Psoas muscle (tissue), 8 donors: ENCODE data around the gene BRD8. TPM values are rescaled to one million over a fixed set of nuclear protein-coding genes. Genes with fewer than 3 reads are reported as not detected.
"Not testable (repeated sequence)": the region's sequence is repeated elsewhere in the genome, so short reads cannot be mapped to it uniquely, and the experiment has no call there.

Experiments
- ATAC-seq, 4 donors: fragments of 200-7000 bp; cut with Tn5 transposase; one replicate each; pipeline ENCODE4 v1.9.1; 2020; ENCODE audit warnings: moderate library complexity in 3 of 4, mild to moderate bottlenecking in 2 of 4
- DNase-seq, 2 donors: peaks; one replicate each; pipeline ENCODE4 v3.0.0-alpha.2; 2020
- H3K27ac ChIP-seq: fragments of 200-600 bp; one replicate; pipeline ENCODE4 v1.8.0; 2022
- H3K27me3 ChIP-seq, 3 donors: fragments of 200-600 bp in 1 of 3; one replicate each; pipeline versions ENCODE4 v1.6.1 to v1.8.0; 2013 to 2022; ENCODE audit warnings: low read length in 2 of 3, mild to moderate bottlenecking in 2 of 3, moderate library complexity in 1 of 3; ENCODE audit not compliant: insufficient read depth in 3 of 3
- H3K36me3 ChIP-seq, 2 donors: fragments of 200-600 bp in 1 of 2; one replicate each; pipeline versions ENCODE4 v1.6.1 to v1.8.0; 2013 to 2022; ENCODE audit warnings: low read depth in 1 of 2, mild to moderate bottlenecking in 1 of 2, moderate library complexity in 1 of 2; ENCODE audit not compliant: insufficient read depth in 1 of 2
- H3K4me1 ChIP-seq: fragments of 200-600 bp; one replicate; pipeline ENCODE4 v1.8.0; 2022
- H3K4me3 ChIP-seq: fragments of 200-600 bp; one replicate; pipeline ENCODE4 v1.8.0; 2022; ENCODE audit warnings: mild to moderate bottlenecking
- H3K9me3 ChIP-seq: fragments of 200-600 bp; one replicate; pipeline ENCODE4 v1.8.0; 2022
- CTCF ChIP-seq: fragments of 200-600 bp; IDR thresholded peaks from one replicate; pipeline ENCODE4 v1.8.0; 2022; ENCODE audit warnings: antibody characterized with exemption
- WGBS, 3 donors: extraction: QIAGEN DNeasy Blood & Tissue Kit; methylation state at CpG; one replicate each; pipeline versions ENCODE4 v1.1.6 to v1.1.7; 2013; 5-methylcytosine and 5-hydroxymethylcytosine counted together
- intact Hi-C, 2 donors: fragments of 100-400 bp; cut with DNase I; formaldehyde crosslinking; loops; one replicate each; pipeline versions ENCODE4 v1.11.0 to v1.14.2; 2022
- polyA plus RNA-seq, 3 donors: library from polyadenylated mRNA; stranded (reverse); fragments of 200-250 nt; gene quantifications; one replicate each; pipeline ENCODE4 v1.2.3, GENCODE V29; 2013
- total RNA-seq, 4 donors: library from RNA; stranded (reverse); fragmentation: NEBNext Ultra II Directional in 2 of 4; extraction: Animal tissue kit (Norgen Biotek cat#: 25700) in 2 of 4; gene quantifications; one replicate each; pipeline versions ENCODE4 v1.2.1 to v1.2.4, GENCODE V29; 2021 to 2023
- donor health status: healthy with polysubstance abuse.
- donor health status: DM: no; HTN: no; CAD: no; lungs with moderate emphysema.
- donor health status: Bipolar disorder and iron deficiency.
- donor health status: healthy.
- donor health status: DM: yes; HTN: yes; CAD: no.
- donor health status: DM: no; HTN: no; CAD: no.
- donor health status: DM: no; HTN: no; CAD: no.
- donor health status: DM: yes; HTN: yes; CAD: no.

Gene BRD8
- total and polyA plus RNA-seq, 7 donors: 18.0 to 47.6 (median 25.2) TPM

DNA sequence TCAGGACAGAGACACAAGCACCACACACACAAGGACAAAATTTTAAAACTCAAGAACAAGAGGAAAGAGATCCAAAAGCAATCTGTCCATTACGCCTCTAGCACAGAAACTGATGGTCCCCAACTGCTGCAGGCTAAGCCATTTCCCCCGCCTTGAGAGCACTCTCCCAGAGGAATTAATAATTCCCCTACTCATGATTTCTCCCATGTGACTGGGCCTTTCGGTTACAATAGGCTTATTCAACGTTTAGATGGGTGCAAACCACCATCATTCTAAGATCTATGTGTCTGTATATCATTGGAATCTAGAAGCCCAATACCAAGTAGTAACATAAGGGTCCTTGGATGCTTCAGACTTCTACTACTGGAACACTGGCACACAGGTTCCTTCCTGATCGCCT is 18.8 kb downstream of the BRD8 start:
- Histone ChIP-seq H3K27ac (no peak overlapping the region), H3K9me3 (no peaks in the 10 kb centered on the region), H3K27me3 (no peaks in the 10 kb centered on the region), H3K4me3 (no peak overlapping the region), H3K4me1 (no peaks in the 10 kb centered on the region), H3K36me3 (peaks cover 33 to 88% of the 10 kb centered on the region in 2 donors)
- no peak for TF ChIP-seq CTCF
- 90 to 92% (median 91%) methylated on average over 5 of the region's 5 CpGs for WGBS, 3 donors
- intact Hi-C loops: no loop called here
- ATAC-seq (no peak), DNase-seq (no peak)

DNA sequence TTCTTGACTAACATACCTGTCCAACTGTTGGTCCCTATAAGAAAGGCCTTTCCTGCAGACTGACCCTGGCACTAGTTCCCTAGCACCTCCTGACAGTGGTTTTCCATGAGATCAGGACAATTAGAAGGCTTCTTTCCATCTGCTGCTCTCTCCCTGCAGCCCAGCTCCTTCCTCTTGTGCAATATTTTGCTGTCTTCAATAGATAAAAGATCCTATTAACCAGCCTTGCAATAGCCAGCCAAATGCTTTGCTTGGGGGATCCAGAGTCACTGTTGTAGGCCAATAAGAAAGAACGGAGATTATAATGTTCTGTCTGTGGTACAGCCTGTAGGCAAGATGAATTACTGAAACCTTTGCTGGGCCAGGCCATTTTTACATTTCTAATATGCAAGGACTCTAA is 20.8 kb downstream of the BRD8 start:
- WGBS, 3 donors: 88 to 90% (median 90%) methylated on average over 1 of the region's 1 CpG
- no peaks in the 10 kb centered on the region for H3K27me3 ChIP-seq
- intact Hi-C loops: no loop called here
- no peak overlapping the region for H3K4me3 ChIP-seq
- ATAC-seq: no peak
- H3K27ac ChIP-seq: no peak overlapping the region
- H3K9me3 ChIP-seq: no peaks in the 10 kb centered on the region
- H3K36me3 ChIP-seq: peaks cover 20 to 68% of the 10 kb centered on the region in 2 donors
- H3K4me1 ChIP-seq: no peaks in the 10 kb centered on the region
- TF ChIP-seq CTCF: no peak
- DNase-seq: no peak

DNA sequence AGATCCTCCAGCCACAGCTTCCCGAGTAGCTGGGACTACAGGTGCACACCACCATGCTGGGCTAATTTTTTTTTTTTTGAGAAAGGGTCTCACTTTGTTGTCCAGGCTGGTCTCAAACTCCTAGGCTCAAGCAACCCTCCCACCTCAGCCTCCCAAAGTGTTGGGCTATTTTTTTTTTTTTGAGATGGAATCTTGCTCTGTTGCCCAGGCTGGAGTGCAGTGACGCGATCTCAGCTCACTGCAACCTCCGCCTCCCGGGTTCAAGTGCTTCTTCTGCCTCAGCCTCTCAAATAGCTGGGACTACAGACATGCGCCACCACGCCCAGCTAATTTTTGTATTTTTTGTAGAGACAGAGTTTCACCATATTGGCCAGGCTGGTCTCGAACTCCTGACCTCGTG is 22.5 kb downstream of the BRD8 start:
- H3K4me3 ChIP-seq, H3K27me3 ChIP-seq, DNase-seq, intact Hi-C loops, ATAC-seq, H3K9me3 ChIP-seq, H3K27ac ChIP-seq, H3K4me1 ChIP-seq: not testable (repeated sequence)
- WGBS, 3 donors: 96 to 98% (median 97%) methylated on average over 9 of the region's 9 CpGs
- peaks cover 14 to 51% of the 10 kb centered on the region in 2 donors for H3K36me3 ChIP-seq

DNA sequence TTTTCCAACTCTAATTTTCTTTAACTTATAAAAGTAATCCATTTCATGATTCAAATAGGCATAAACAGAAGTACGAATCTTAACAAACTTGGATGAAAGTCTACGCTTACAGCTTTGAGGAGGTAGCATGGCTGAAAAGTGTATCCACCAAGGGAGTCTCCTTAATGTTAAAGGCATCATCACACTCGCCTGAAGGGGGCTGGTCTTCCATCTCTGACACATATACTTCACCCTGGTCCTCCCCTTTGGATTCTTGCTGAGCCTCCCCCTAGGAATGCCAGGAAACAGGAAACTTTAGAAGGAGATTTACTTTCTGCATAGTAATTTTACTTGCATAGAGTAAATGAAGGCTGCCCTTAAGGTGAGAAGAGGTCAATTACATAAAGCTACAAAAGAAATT is 28.9 kb downstream of the BRD8 start:
- Histone ChIP-seq H3K4me1 (no peaks in the 10 kb centered on the region), H3K9me3 (no peaks in the 10 kb centered on the region), H3K4me3 (no peak overlapping the region), H3K27ac (no peak overlapping the region), H3K27me3 (no peaks in the 10 kb centered on the region), H3K36me3 (no peaks in the 10 kb centered on the region)
- WGBS, 3 donors: 55 to 62% (median 56%) methylated on average over 3 of the region's 3 CpGs
- intact Hi-C loops: no loop called here
- ATAC-seq: no peak
- DNase-seq: no peak
- no peak for TF ChIP-seq CTCF

GRCh38 chr5:138148811-138149210 is 29.6 kb downstream of the BRD8 start:
- H3K27ac ChIP-seq: no peak overlapping the region
- no peaks in the 10 kb centered on the region for H3K9me3 ChIP-seq
- no peak for TF ChIP-seq CTCF
- DNase-seq (peak in 1 of 2 donors; percentile 19), ATAC-seq (peak in 1 of 4 donors; percentile 37)
- H3K4me3 ChIP-seq: no peak overlapping the region
- 30 to 57% (median 36%) methylated on average over 1 of the region's 1 CpG for WGBS, 3 donors
- H3K4me1 ChIP-seq: no peaks in the 10 kb centered on the region
- intact Hi-C loops: no loop called here
- no peaks in the 10 kb centered on the region for H3K27me3 ChIP-seq
- no peaks in the 10 kb centered on the region for H3K36me3 ChIP-seq

- WGBS, 3 donors: 79 to 89% (median 88%) methylated on average over 6 of the region's 6 CpGs
- ATAC-seq, intact Hi-C loops: not testable (repeated sequence)
Observed at GRCh38 chr5:138143578-138143977, 34.9 kb downstream of the BRD8 start.

More at GRCh38 chr5:138143578-138143977, 34.9 kb downstream of the BRD8 start:
- not testable (repeated sequence) for H3K4me3 ChIP-seq, H3K36me3 ChIP-seq, H3K27me3 ChIP-seq, DNase-seq, H3K27ac ChIP-seq, H3K4me1 ChIP-seq, H3K9me3 ChIP-seq
